Smooth muscle cell (in vitro differentiated cells): ENCODE measurements around the gene TENT4A. TPM values are rescaled to one million over a fixed set of nuclear protein-coding genes. Genes with fewer than 3 reads are reported as not detected.
A peak's percentile ranks its signal among the peaks of the same experiment; 100 is the strongest.

Experiments used
- DNase-seq: peaks from one replicate; lab custom pipeline; 2025; ENCODE audit not compliant: unreplicated experiment; lab: John Stamatoyannopoulos, UW
- H2AFZ ChIP-seq: fragments of 200-600 bp; sonication (generic); 2 replicates; pipeline ENCODE4 v1.6.0; 2016; ENCODE audit warnings: antibody characterized with exemption, low read depth, mild to moderate bottlenecking
- H3F3A ChIP-seq: fragments of 200-600 bp; sonication (generic); 2 replicates; pipeline ENCODE4 v1.6.0; 2017; ENCODE audit warnings: antibody characterized with exemption, low read depth
- H3K27ac ChIP-seq: fragments of 200-600 bp; sonication (generic); 2 replicates; pipeline ENCODE4 v1.5.1; 2016; ENCODE audit warnings: low read depth, mild to moderate bottlenecking
- H3K27me3 ChIP-seq: fragments of 200-600 bp; sonication (generic); 2 replicates; pipeline ENCODE4 v1.6.1; 2016; ENCODE audit warnings: low read depth, mild to moderate bottlenecking
- H3K36me3 ChIP-seq: fragments of 200-600 bp; sonication (generic); 2 replicates; pipeline ENCODE4 v1.5.1; 2016; ENCODE audit warnings: low read depth
- H3K4me1 ChIP-seq: fragments of 200-600 bp; sonication (generic); 2 replicates; pipeline ENCODE4 v1.5.1; 2016; ENCODE audit warnings: low read depth
- H3K4me2 ChIP-seq: fragments of 200-600 bp; sonication (generic); 2 replicates; pipeline ENCODE4 v1.6.0; 2016; ENCODE audit warnings: mild to moderate bottlenecking
- H3K4me3 ChIP-seq: fragments of 200-600 bp; sonication (generic); 2 replicates; pipeline ENCODE4 v1.5.1; 2016; ENCODE audit warnings: mild to moderate bottlenecking
- H3K79me2 ChIP-seq: fragments of 200-600 bp; sonication (generic); 2 replicates; pipeline ENCODE4 v1.6.0; 2016; ENCODE audit warnings: low read depth, mild to moderate bottlenecking
- H3K9ac ChIP-seq: fragments of 200-600 bp; sonication (generic); 2 replicates; pipeline ENCODE4 v1.6.0; 2016; ENCODE audit warnings: low read depth
- H3K9me3 ChIP-seq: fragments of 200-600 bp; sonication (generic); replicated peaks from 2 replicates; pipeline ENCODE4 v1.5.1; 2016; ENCODE audit warnings: low read depth
- H4K20me1 ChIP-seq: fragments of 200-600 bp; sonication (generic); 2 replicates; pipeline ENCODE4 v1.6.0; 2016; ENCODE audit warnings: low read depth
- WGBS: methylation state at CpG from one replicate; pipeline ENCODE4 v1.1.7; 2016; ENCODE audit warnings: low lambda C conversion rate; 5-methylcytosine and 5-hydroxymethylcytosine counted together
- polyA plus RNA-seq: library from polyadenylated mRNA; unstranded; fragments of >200 nt; fragmentation: Nextera tagmentation; extraction: Ambion mirVana; gene quantifications from 2 replicates; pipeline ENCODE4 v1.2.1, GENCODE V29; 2016
- total RNA-seq: library from RNA; depleted of rRNA; stranded (reverse); fragments of >200 nt; gene quantifications from 2 replicates; pipeline ENCODE4 v1.2.3, GENCODE V29; 2014
- TF ChIP-seq, protein P1 (sequence below): fragments of 200-600 bp; sonication (generic); IDR thresholded peaks from 2 replicates; pipeline ENCODE4 v1.5.1; 2017; ENCODE audit warnings: borderline replicate concordance, mild to moderate bottlenecking, antibody characterized with exemption; ENCODE audit not compliant: insufficient read depth, poor library complexity, severe bottlenecking

Gene TENT4A
- total and polyA plus RNA-seq, 2 experiments from 2014 or later = 10.0 to 16.2 TPM

DNA sequence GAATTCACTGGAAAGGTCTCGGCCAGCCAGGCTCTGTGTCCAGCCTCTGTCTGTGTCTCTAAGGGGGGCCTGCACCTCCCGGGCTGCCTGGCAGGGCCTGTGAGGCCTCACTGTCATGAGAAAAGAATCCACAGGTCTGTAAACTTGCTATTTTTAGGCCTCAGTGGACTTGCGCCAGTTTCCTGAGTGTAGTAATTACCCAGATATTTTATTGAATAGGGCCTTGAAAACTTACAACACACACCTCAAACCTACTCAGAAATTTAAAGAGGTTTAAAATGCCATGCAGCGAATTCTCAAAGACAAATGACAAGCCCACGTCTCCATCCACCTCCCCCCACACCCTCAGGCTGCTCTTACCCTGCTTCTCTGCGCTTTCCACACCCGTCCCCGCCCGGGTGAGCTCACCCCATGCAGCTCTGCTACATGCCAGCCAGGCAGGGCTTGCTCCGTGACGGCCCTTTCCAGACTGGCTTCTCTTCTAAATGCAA, 8.8 kb upstream of the TENT4A start:
- TF ChIP-seq, protein P1, sequence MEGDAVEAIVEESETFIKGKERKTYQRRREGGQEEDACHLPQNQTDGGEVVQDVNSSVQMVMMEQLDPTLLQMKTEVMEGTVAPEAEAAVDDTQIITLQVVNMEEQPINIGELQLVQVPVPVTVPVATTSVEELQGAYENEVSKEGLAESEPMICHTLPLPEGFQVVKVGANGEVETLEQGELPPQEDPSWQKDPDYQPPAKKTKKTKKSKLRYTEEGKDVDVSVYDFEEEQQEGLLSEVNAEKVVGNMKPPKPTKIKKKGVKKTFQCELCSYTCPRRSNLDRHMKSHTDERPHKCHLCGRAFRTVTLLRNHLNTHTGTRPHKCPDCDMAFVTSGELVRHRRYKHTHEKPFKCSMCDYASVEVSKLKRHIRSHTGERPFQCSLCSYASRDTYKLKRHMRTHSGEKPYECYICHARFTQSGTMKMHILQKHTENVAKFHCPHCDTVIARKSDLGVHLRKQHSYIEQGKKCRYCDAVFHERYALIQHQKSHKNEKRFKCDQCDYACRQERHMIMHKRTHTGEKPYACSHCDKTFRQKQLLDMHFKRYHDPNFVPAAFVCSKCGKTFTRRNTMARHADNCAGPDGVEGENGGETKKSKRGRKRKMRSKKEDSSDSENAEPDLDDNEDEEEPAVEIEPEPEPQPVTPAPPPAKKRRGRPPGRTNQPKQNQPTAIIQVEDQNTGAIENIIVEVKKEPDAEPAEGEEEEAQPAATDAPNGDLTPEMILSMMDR = no peak
- Histone ChIP-seq H3K4me2 (peak overlapping the region; percentile 46), H3K27me3 (no peaks in the 10 kb centered on the region), H3K27ac (peak overlapping the region; percentile 87), H3K36me3 (no peaks in the 10 kb centered on the region), H4K20me1 (no peaks in the 10 kb centered on the region), H3K9me3 (no peaks in the 10 kb centered on the region), H3K79me2 (no peaks in the 10 kb centered on the region), H3K4me3 (no peak overlapping the region), H3K9ac (peak overlapping the region; percentile 60), H3K4me1 (no peaks in the 10 kb centered on the region), H2AFZ (peak overlapping the region; percentile 2), H3F3A (no peaks in the 10 kb centered on the region)
- DNase-seq = no peak
- WGBS = 39% methylated on average over 11 of the region's 11 CpGs

DNA sequence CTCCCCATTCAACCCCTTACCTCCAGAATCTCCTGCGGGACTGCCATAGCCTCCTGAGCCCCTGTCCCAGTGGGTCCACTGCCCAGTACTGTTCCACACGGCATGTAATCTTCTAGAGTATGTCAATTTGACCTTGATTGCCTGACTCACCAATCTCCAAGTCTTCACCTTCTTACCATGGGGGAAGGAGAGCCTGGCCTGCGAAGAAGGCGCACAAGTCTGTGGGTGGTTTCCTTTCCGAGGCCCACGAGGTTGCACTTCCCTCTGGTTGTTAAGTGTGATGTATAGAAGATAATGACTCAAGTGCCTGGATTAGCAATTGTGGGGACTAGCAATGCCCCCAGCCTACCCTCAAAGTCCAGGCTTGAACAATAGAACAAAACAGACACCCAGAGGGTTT, 8.1 kb upstream of the TENT4A start:
- Histone ChIP-seq H3K4me2 (peak overlapping the region; percentile 46), H3K79me2 (no peaks in the 10 kb centered on the region), H3K9ac (peak overlapping the region; percentile 19), H3K27me3 (no peaks in the 10 kb centered on the region), H3F3A (no peaks in the 10 kb centered on the region), H3K4me3 (no peak overlapping the region), H4K20me1 (no peaks in the 10 kb centered on the region), H2AFZ (peak overlapping the region; percentile 2), H3K27ac (peak overlapping the region; percentile 87), H3K9me3 (no peaks in the 10 kb centered on the region), H3K4me1 (no peaks in the 10 kb centered on the region), H3K36me3 (no peaks in the 10 kb centered on the region)
- TF ChIP-seq, protein P1 = no peak
- 59% methylated on average over 6 of the region's 6 CpGs for WGBS
- no peak for DNase-seq

DNA sequence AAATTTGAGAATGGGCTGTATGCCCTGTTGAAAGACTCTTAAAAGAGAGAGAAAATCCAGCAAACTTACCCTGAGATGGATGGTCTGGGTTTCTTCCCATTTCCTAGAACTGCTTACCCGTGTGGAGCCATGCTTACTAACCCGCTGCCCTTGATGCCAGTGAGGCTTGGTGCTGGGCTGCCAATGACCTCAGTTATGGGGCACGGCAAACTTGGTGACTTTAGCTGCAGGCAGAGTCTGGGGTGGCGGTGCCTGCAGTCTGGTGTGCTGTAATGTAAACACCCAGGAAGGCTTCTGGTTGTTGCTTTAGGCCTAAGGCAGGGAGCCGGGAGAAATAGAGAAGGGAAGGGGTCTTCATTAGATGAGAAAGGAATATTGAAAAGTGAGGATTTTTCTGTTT, 7.3 kb upstream of the TENT4A start:
- Histone ChIP-seq H4K20me1 (no peaks in the 10 kb centered on the region), H3K4me3 (no peak overlapping the region), H3K4me1 (no peaks in the 10 kb centered on the region), H3K79me2 (no peaks in the 10 kb centered on the region), H3K9me3 (no peaks in the 10 kb centered on the region), H3K27me3 (no peaks in the 10 kb centered on the region), H3K36me3 (no peaks in the 10 kb centered on the region), H3K27ac (no peak overlapping the region), H3K4me2 (no peak overlapping the region), H2AFZ (no peak overlapping the region), H3F3A (no peaks in the 10 kb centered on the region), H3K9ac (no peak overlapping the region)
- TF ChIP-seq, protein P1 = no peak
- no peak for DNase-seq
- WGBS = 73% methylated on average over 5 of the region's 5 CpGs

DNA sequence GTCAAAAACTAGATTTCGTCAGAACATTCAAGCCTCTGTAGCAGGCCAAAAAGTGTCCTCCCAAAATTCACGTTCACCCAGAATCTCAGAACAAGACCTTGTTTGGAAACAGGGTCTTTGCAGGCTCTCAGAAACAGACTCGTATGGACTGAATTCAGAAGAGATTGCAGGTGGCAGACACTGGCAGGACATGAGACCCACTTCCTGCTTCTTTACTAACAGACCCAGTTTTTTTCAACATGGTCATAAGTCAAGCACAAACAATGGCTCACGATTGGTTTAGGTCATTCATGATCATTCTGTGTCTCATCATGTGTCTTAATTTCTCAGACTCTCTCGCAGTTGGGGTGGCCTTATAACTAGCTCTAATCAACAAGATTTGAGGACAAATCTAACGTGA, 5.4 kb upstream of the TENT4A start:
- H3K4me1 ChIP-seq = peaks cover 6% of the 10 kb centered on the region
- no peak overlapping the region for H3K4me3 ChIP-seq
- H4K20me1 ChIP-seq = no peaks in the 10 kb centered on the region
- no peak overlapping the region for H3K9ac ChIP-seq
- no peak overlapping the region for H3K27ac ChIP-seq
- WGBS = 81% methylated on average over 6 of the region's 6 CpGs
- no peaks in the 10 kb centered on the region for H3K79me2 ChIP-seq
- DNase-seq = no peak
- H3K4me2 ChIP-seq = no peak overlapping the region
- no peaks in the 10 kb centered on the region for H3K9me3 ChIP-seq
- no peak overlapping the region for H2AFZ ChIP-seq
- TF ChIP-seq, protein P1 = no peak
- H3F3A ChIP-seq = peaks cover 10% of the 10 kb centered on the region
- no peaks in the 10 kb centered on the region for H3K27me3 ChIP-seq
- H3K36me3 ChIP-seq = no peaks in the 10 kb centered on the region
